Hindlimb muscle (tissue), 1 donor: ENCODE data around the gene LYRM4. TPM values are rescaled to one million over a fixed set of nuclear protein-coding genes. Genes with fewer than 3 reads are reported as not detected.
A peak's percentile ranks its signal among the peaks of the same experiment; 100 is the strongest.
"Not testable (repeated sequence)": the region's sequence is repeated elsewhere in the genome, so short reads cannot be mapped to it uniquely, and the experiment has no call there.

Experiments used
- DNase-seq: peaks from one replicate; pipeline ENCODE4 v3.0.0-alpha.2; 2013
- polyA plus RNA-seq: library from polyadenylated mRNA; unstranded; fragments of 120-200 nt; gene quantifications from one replicate; pipeline ENCODE4 v1.2.1, GENCODE V29; 2013; ENCODE audit not compliant: insufficient read length

Gene LYRM4
- polyA plus RNA-seq, 1 donor, result 20.5 TPM

GRCh38 chr6:5139828-5140771, 120.7 kb downstream of the LYRM4 start:
- DNase-seq, result no peak

GRCh38 chr6:5138995-5139827, 121.5 kb downstream of the LYRM4 start:
- DNase-seq, result no peak

- no peak for DNase-seq
Measured at GRCh38 chr6:5136851-5137250, 123.9 kb downstream of the LYRM4 start.

GRCh38 chr6:5135788-5136376, 124.9 kb downstream of the LYRM4 start:
- DNase-seq, result no peak

- no peak for DNase-seq
Measured at GRCh38 chr6:5133943-5134342, 126.8 kb downstream of the LYRM4 start.

GRCh38 chr6:5132731-5133130, 128.0 kb downstream of the LYRM4 start:
- peak; percentile 80 for DNase-seq

- DNase-seq, result no peak
Measured at GRCh38 chr6:5130135-5130866, 130.4 kb downstream of the LYRM4 start.

- DNase-seq, result no peak
Measured at GRCh38 chr6:5128351-5128750, 132.4 kb downstream of the LYRM4 start.

- no peak for DNase-seq
Measured at GRCh38 chr6:5127106-5127687, 133.6 kb downstream of the LYRM4 start.

GRCh38 chr6:5126214-5126613, 134.5 kb downstream of the LYRM4 start:
- DNase-seq, result no peak

GRCh38 chr6:5125152-5126006, 135.4 kb downstream of the LYRM4 start:
- no peak for DNase-seq

- DNase-seq, result no peak
Measured at GRCh38 chr6:5124526-5124925, 136.2 kb downstream of the LYRM4 start.

- peak; percentile 37 for DNase-seq
Measured at GRCh38 chr6:5123296-5124143, 137.2 kb downstream of the LYRM4 start.

- no peak for DNase-seq
Measured at GRCh38 chr6:5122504-5123112, 138.1 kb downstream of the LYRM4 start.

- DNase-seq, result no peak
Measured at GRCh38 chr6:5121956-5122355, 138.8 kb downstream of the LYRM4 start.

- no peak for DNase-seq
Measured at GRCh38 chr6:5121479-5121878, 139.3 kb downstream of the LYRM4 start.

GRCh38 chr6:5120543-5120942, 140.2 kb downstream of the LYRM4 start:
- DNase-seq, result not testable (repeated sequence)

- no peak for DNase-seq
Measured at GRCh38 chr6:5120011-5120410, 140.7 kb downstream of the LYRM4 start.
